A549 (cell line): ENCODE results near the gene PSRC1. TPM values are rescaled to one million over a fixed set of nuclear protein-coding genes. Genes with fewer than 3 reads are reported as not detected.

Experiments
- ATAC-seq, 2 experiments: fragments of 200-7000 bp in 1 of 2; fragments of >200 bp in 1 of 2; cut with Nextera tagmentation in 1 of 2; cut with Tn5 transposase in 1 of 2; 3 replicates each; pipeline versions ENCODE4 v1.8.0 to v1.9.1; 2018 to 2020; ENCODE audit warnings: mild to moderate bottlenecking in 1 of 2, moderate library complexity in 1 of 2
- CTCF ChIA-PET: fragments of 300-600 bp; sonication (Branson Sonifier 250); formaldehyde crosslinking; extraction: SDS; loops from one replicate; lab custom pipeline; 2021; ENCODE audit warnings: antibody characterized with exemption, inconsistent platforms; lab: Yijun Ruan, JAX
- POLR2A ChIA-PET: fragments of 350-600 bp; formaldehyde crosslinking; extraction: SDS; loops from one replicate; lab custom pipeline; 2021; ENCODE audit warnings: antibody characterized with exemption, inconsistent platforms; lab: Yijun Ruan, JAX
- DNase-seq, 2 experiments: peaks; one replicate each; pipeline versions ENCODE4 v3.0.0 to v3.0.0-alpha.2; 2011 to 2016; ENCODE audit warnings: low read depth in 1 of 2, low spot score in 1 of 2
- FAIRE-seq: peaks from 2 replicates; lab custom pipeline; 2011; peaks lifted over from hg19 to GRCh38; lab: Jason Lieb, UNC
- H3K27ac ChIP-seq, 2 experiments: fragments of >200 bp; sonication (Bioruptor Twin); formaldehyde crosslinking; 3 replicates each; pipeline ENCODE4 v1.5.1; 2016 to 2017
- H3K4me1 ChIP-seq: fragments of >200 bp; sonication (Bioruptor Twin); formaldehyde crosslinking; 3 replicates; pipeline ENCODE4 v1.6.1; 2016
- H3K4me2 ChIP-seq: fragments of >200 bp; sonication (Bioruptor Twin); formaldehyde crosslinking; 3 replicates; pipeline ENCODE4 v1.6.1; 2016
- H3K4me3 ChIP-seq: fragments of >200 bp; sonication (Bioruptor Twin); formaldehyde crosslinking; 3 replicates; pipeline ENCODE4 v1.5.1; 2016
- H3K9me3 ChIP-seq: fragments of >200 bp; sonication (Bioruptor Twin); formaldehyde crosslinking; 3 replicates; pipeline ENCODE4 v1.6.1; 2016
- E2F6 ChIP-seq: IDR thresholded peaks from 2 replicates; pipeline ENCODE4 v1.6.1; 2012; ENCODE audit warnings: low read depth, borderline replicate concordance
- EP300 ChIP-seq, 2 experiments: fragments of >200 bp; sonication (Bioruptor Twin); formaldehyde crosslinking; IDR thresholded peaks; 2 replicates in 1 of 2; 3 replicates in 1 of 2; pipeline ENCODE4 v1.6.1; 2016 to 2017
- FOSB ChIP-seq: fragments of 250-450 bp; sonication (Bioruptor Pico); IDR thresholded peaks from 2 replicates; pipeline ENCODE4 v1.5.0; 2020; ENCODE audit warnings: mild to moderate bottlenecking, moderate library complexity
- GATA3 ChIP-seq: IDR thresholded peaks from 2 replicates; pipeline ENCODE4 v1.6.1; 2012; ENCODE audit warnings: borderline replicate concordance
- HDAC2 ChIP-seq: fragments of 200-600 bp; sonication (generic); IDR thresholded peaks from 2 replicates; pipeline ENCODE4 v1.6.1; 2016
- HEYL ChIP-seq: fragments of 250-450 bp; sonication (Bioruptor Pico); IDR thresholded peaks from 2 replicates; pipeline ENCODE4 v1.8.0; 2021; ENCODE audit warnings: mild to moderate bottlenecking, moderate library complexity
- HOXA7 ChIP-seq: fragments of 250-450 bp; sonication (Bioruptor Pico); IDR thresholded peaks from 2 replicates; pipeline ENCODE4 v1.5.0; 2020; ENCODE audit warnings: mild to moderate bottlenecking, moderate library complexity
- JUN ChIP-seq, 2 experiments: fragments of >200 bp; sonication (Bioruptor Twin); formaldehyde crosslinking; IDR thresholded peaks; 2 replicates in 1 of 2; 3 replicates in 1 of 2; pipeline ENCODE4 v1.6.1; 2016 to 2017
- KDM5A ChIP-seq: fragments of 200-600 bp; sonication (generic); IDR thresholded peaks from 2 replicates; pipeline ENCODE4 v1.6.1; 2016; ENCODE audit warnings: antibody characterized with exemption, mild to moderate bottlenecking
- MAX ChIP-seq: IDR thresholded peaks from 2 replicates; pipeline ENCODE4 v1.6.1; 2012
- NFE2L2 ChIP-seq: fragments of 150-350 bp; conservative IDR thresholded peaks from 2 replicates; pipeline ENCODE4 v1.6.1; 2014; ENCODE audit warnings: low read length
- POLR2AphosphoS2 ChIP-seq: conservative IDR thresholded peaks from 2 replicates; pipeline ENCODE4 v1.6.1; 2012; ENCODE audit warnings: low read length, improper control_type of control experiment, inconsistent platforms
- RAD21 ChIP-seq, 2 experiments: fragments of >200 bp in 1 of 2; sonication (Bioruptor Twin) in 1 of 2; formaldehyde crosslinking in 1 of 2; IDR thresholded peaks in 1 of 2; conservative IDR thresholded peaks in 1 of 2; 2 replicates in 1 of 2; 3 replicates in 1 of 2; pipeline ENCODE4 v1.6.1; 2012 to 2018; ENCODE audit warnings: inconsistent platforms in 1 of 2
- RARB ChIP-seq: fragments of 250-450 bp; sonication (Bioruptor Pico); IDR thresholded peaks from 2 replicates; pipeline ENCODE4 v1.8.0; 2021; ENCODE audit warnings: mild to moderate bottlenecking, moderate library complexity
- RCOR1 ChIP-seq: fragments of 150-350 bp; IDR thresholded peaks from 2 replicates; pipeline ENCODE4 v1.6.1; 2014; ENCODE audit warnings: antibody characterized with exemption, low read length, low read depth
- REST ChIP-seq: fragments of 200-600 bp; sonication (generic); IDR thresholded peaks from 2 replicates; pipeline ENCODE4 v1.6.1; 2016; ENCODE audit warnings: antibody characterized with exemption, mild to moderate bottlenecking, moderate library complexity
- ZC3H11A ChIP-seq: fragments of 450-650 bp; IDR thresholded peaks from 2 replicates; pipeline ENCODE4 v1.6.1; 2014; ENCODE audit warnings: antibody characterized with exemption, mild to moderate bottlenecking
- WGBS: methylation state at CpG from one replicate; pipeline ENCODE4 v1.1.6; 2017; ENCODE audit errors: missing lambda C conversion rate; 5-methylcytosine and 5-hydroxymethylcytosine counted together
- polyA plus RNA-seq, 4 experiments: library from polyadenylated mRNA; depleted of rRNA in 3 of 4; stranded (reverse); fragments of >200 nt; fragmentation: RNase III in 1 of 4; extraction: RNeasy Plus Mini Kit Qiagen cat#74134 plus additional on column Dnase treatment in 1 of 4; gene quantifications; 2 replicates in 3 of 4; 3 replicates in 1 of 4; pipeline ENCODE4 v1.2.3, GENCODE V29; 2011 to 2017
- TF ChIP-seq, protein P1 (sequence below): fragments of 150-350 bp; IDR thresholded peaks from 2 replicates; pipeline ENCODE4 v1.6.1; 2014; ENCODE audit warnings: low read depth, mild to moderate bottlenecking, low read length
- TF ChIP-seq, protein P2 (sequence below): fragments of 450-650 bp; IDR thresholded peaks from 2 replicates; pipeline ENCODE4 v1.6.1; 2014; ENCODE audit warnings: antibody characterized with exemption
- TF ChIP-seq, protein P3 (sequence below): fragments of 250-450 bp; sonication (Bioruptor Pico); IDR thresholded peaks from 2 replicates; pipeline ENCODE4 v1.5.0; 2021; ENCODE audit warnings: mild to moderate bottlenecking, moderate library complexity, borderline replicate concordance

Gene PSRC1
- polyA plus RNA-seq, 2 of the 4 experiments (the other 2 are of a cell fraction), result 15.3 to 21.5 TPM

- ATAC-seq (no peak), DNase-seq (no peak), FAIRE-seq (no peak)
- 86% methylated on average over 1 of the region's 4 CpGs for WGBS
- H3K4me2 ChIP-seq, result no peak overlapping the region
- TF ChIP-seq RARB, result no peak
- TF ChIP-seq JUN (IDR thresholded peaks at IDR 0.05), result no peak
- no peak for TF ChIP-seq FOSB
- no peak for TF ChIP-seq NFE2L2
- TF ChIP-seq RCOR1, result no peak
- TF ChIP-seq, protein P1, sequence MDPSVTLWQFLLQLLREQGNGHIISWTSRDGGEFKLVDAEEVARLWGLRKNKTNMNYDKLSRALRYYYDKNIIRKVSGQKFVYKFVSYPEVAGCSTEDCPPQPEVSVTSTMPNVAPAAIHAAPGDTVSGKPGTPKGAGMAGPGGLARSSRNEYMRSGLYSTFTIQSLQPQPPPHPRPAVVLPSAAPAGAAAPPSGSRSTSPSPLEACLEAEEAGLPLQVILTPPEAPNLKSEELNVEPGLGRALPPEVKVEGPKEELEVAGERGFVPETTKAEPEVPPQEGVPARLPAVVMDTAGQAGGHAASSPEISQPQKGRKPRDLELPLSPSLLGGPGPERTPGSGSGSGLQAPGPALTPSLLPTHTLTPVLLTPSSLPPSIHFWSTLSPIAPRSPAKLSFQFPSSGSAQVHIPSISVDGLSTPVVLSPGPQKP, result no peak
- no peak for TF ChIP-seq HDAC2
- TF ChIP-seq, protein P2, sequence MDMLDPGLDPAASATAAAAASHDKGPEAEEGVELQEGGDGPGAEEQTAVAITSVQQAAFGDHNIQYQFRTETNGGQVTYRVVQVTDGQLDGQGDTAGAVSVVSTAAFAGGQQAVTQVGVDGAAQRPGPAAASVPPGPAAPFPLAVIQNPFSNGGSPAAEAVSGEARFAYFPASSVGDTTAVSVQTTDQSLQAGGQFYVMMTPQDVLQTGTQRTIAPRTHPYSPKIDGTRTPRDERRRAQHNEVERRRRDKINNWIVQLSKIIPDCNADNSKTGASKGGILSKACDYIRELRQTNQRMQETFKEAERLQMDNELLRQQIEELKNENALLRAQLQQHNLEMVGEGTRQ, result no peak
- TF ChIP-seq HOXA7 (CRISPR knock-in tag), result no peak
- TF ChIP-seq, protein P3, sequence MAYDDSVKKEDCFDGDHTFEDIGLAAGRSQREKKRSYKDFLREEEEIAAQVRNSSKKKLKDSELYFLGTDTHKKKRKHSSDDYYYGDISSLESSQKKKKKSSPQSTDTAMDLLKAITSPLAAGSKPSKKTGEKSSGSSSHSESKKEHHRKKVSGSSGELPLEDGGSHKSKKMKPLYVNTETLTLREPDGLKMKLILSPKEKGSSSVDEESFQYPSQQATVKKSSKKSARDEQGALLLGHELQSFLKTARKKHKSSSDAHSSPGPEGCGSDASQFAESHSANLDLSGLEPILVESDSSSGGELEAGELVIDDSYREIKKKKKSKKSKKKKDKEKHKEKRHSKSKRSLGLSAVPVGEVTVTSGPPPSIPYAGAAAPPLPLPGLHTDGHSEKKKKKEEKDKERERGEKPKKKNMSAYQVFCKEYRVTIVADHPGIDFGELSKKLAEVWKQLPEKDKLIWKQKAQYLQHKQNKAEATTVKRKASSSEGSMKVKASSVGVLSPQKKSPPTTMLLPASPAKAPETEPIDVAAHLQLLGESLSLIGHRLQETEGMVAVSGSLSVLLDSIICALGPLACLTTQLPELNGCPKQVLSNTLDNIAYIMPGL (CRISPR knock-in tag), result no peak
- TF ChIP-seq ZC3H11A, result no peak
- no peak for TF ChIP-seq REST
- no peak for TF ChIP-seq RAD21 (conservative IDR thresholded peaks at IDR 0.05 in 1 of 2, IDR thresholded peaks at IDR 0.05 in 1 of 2)
- TF ChIP-seq HEYL, result no peak
- POLR2A ChIA-PET, result no interaction called here
- no peak overlapping the region for H3K4me3 ChIP-seq
- no peaks in the 10 kb centered on the region for H3K9me3 ChIP-seq
- H3K27ac ChIP-seq, result no peak overlapping the region
- CTCF ChIA-PET, result interaction anchor here (0.5 to 4.1 kb wide), 11 partner anchors 8 to 188 kb away, joined by 3 to 69 read pairs (median 5); partner anchors contain the start of genes PSRC1 and SORT1
- H3K4me1 ChIP-seq, result no peaks in the 10 kb centered on the region; the same call in 2 of the 3 replicates
Measured at GRCh38 chr1:109265016-109265415, 17.9 kb downstream of the PSRC1 start.

GRCh38 chr1:109264379-109264755 lies 18.6 kb downstream of the PSRC1 start:
- POLR2A ChIA-PET, result interaction anchor here (0.5 kb wide), 1 partner anchor 21 kb away, joined by 3 read pairs; no protein-coding TSS in a partner anchor
- Histone ChIP-seq H3K4me2 (no peak overlapping the region), H3K4me1 (no peaks in the 10 kb centered on the region; the same call in 2 of the 3 replicates), H3K9me3 (no peaks in the 10 kb centered on the region), H3K27ac (peak overlapping the region in 1 of 2 experiments; percentile 57; a peak in 2 of 6 replicates), H3K4me3 (no peak overlapping the region)
- CTCF ChIA-PET, result interaction anchor here (0.5 to 4.1 kb wide), 34 partner anchors 9 to 268 kb away, joined by 3 to 69 read pairs (median 4); partner anchors contain the start of genes CELSR2, PSRC1, SARS1 and SORT1
- ATAC-seq, result no peak
- WGBS, result no CpG with 5 or more reads among the region's 9 CpGs
- FAIRE-seq, result no peak
- no peak for TF ChIP-seq GATA3
- TF ChIP-seq HOXA7 (CRISPR knock-in tag), result no peak
- TF ChIP-seq EP300 (IDR thresholded peaks at IDR 0.05), result no peak
- no peak for TF ChIP-seq MAX
- TF ChIP-seq E2F6, result no peak
- no peak for TF ChIP-seq KDM5A
- no peak for TF ChIP-seq POLR2AphosphoS2
- DNase-seq, result no peak
